Osteoblast (primary cell): Measurements from ENCODE around the gene UGT1A1. TPM values are rescaled to one million over a fixed set of nuclear protein-coding genes. Genes with fewer than 3 reads are reported as not detected.

Source experiments
- DNase-seq: peaks from one replicate; pipeline ENCODE4 v3.0.0; 2011; ENCODE audit warnings: low spot score, mixed read lengths; ENCODE audit not compliant: insufficient read length; ENCODE audit errors: missing footprints
- H2AFZ ChIP-seq: 2 replicates; pipeline ENCODE4 v1.6.0; 2011; ENCODE audit warnings: mild to moderate bottlenecking, low read length
- H3K27ac ChIP-seq: 2 replicates; pipeline ENCODE4 v1.5.1; 2011; ENCODE audit warnings: mild to moderate bottlenecking, low read depth, low read length, moderate library complexity
- H3K27me3 ChIP-seq: 2 replicates; pipeline ENCODE4 v1.6.0; 2012; ENCODE audit warnings: mild to moderate bottlenecking, control low read depth, inconsistent platforms, low read length, moderate library complexity; ENCODE audit not compliant: insufficient read depth
- H3K36me3 ChIP-seq: 2 replicates; pipeline ENCODE4 v1.5.1; 2011; ENCODE audit warnings: mild to moderate bottlenecking, low read length, control low read depth, moderate library complexity; ENCODE audit not compliant: insufficient read depth
- H3K4me1 ChIP-seq: 2 replicates; pipeline ENCODE4 v1.5.1; 2011; ENCODE audit warnings: mild to moderate bottlenecking, low read length, control low read depth, moderate library complexity; ENCODE audit not compliant: insufficient read depth
- H3K4me2 ChIP-seq: 2 replicates; pipeline ENCODE4 v1.6.0; 2011; ENCODE audit warnings: mild to moderate bottlenecking, low read length; ENCODE audit not compliant: insufficient read depth
- H3K4me3 ChIP-seq: fragments of 200-600 bp; sonication (generic); 3 replicates; pipeline ENCODE4 v1.5.1; 2012; ENCODE audit warnings: mild to moderate bottlenecking, low read length, inconsistent platforms; ENCODE audit not compliant: insufficient read depth
- H3K79me2 ChIP-seq: 2 replicates; pipeline ENCODE4 v1.6.0; 2012; ENCODE audit warnings: mild to moderate bottlenecking, low read length, control low read depth, inconsistent platforms; ENCODE audit not compliant: insufficient read depth
- H3K9me3 ChIP-seq: 2 replicates; pipeline ENCODE4 v1.5.1; 2011; ENCODE audit warnings: low read depth, low read length, control low read depth
- H4K20me1 ChIP-seq: 2 replicates; pipeline ENCODE4 v1.6.0; 2012; ENCODE audit warnings: mild to moderate bottlenecking, low read length, control low read depth; ENCODE audit not compliant: insufficient read depth
- CTCF ChIP-seq: IDR thresholded peaks from 2 replicates; pipeline ENCODE4 v1.5.1; 2011; ENCODE audit warnings: mild to moderate bottlenecking, low read depth, low read length, moderate library complexity; ENCODE audit errors: extremely low read depth
- total RNA-seq: library from RNA; depleted of rRNA; stranded (reverse); fragments of >200 nt; gene quantifications from 2 replicates; pipeline ENCODE4 v1.2.3, GENCODE V29; 2012

The UGT1A1 gene
- total RNA-seq, 1 donor, result not detected

- H3K9me3 ChIP-seq, result no peaks in the 10 kb centered on the region
- H2AFZ ChIP-seq, result no peak overlapping the region
- no peak overlapping the region for H3K4me2 ChIP-seq
- no peak overlapping the region for H3K27ac ChIP-seq
- no peak overlapping the region for H3K4me3 ChIP-seq
- TF ChIP-seq CTCF, result no peak
- no peaks in the 10 kb centered on the region for H3K79me2 ChIP-seq
- no peaks in the 10 kb centered on the region for H4K20me1 ChIP-seq
- peaks cover 20% of the 10 kb centered on the region for H3K4me1 ChIP-seq
- no peaks in the 10 kb centered on the region for H3K36me3 ChIP-seq
- no peaks in the 10 kb centered on the region for H3K27me3 ChIP-seq
- no peak for DNase-seq
Measured at GRCh38 chr2:233766416-233766815, 6.3 kb downstream of the UGT1A1 start.

GRCh38 chr2:233768076-233768475 is 8.0 kb downstream of the UGT1A1 start:
- H4K20me1 ChIP-seq, result no peaks in the 10 kb centered on the region
- TF ChIP-seq CTCF, result no peak
- peaks cover 16% of the 10 kb centered on the region for H3K4me1 ChIP-seq

GRCh38 chr2:233769260-233769659 is 9.2 kb downstream of the UGT1A1 start:
- Histone ChIP-seq H2AFZ (no peak overlapping the region), H4K20me1 (no peaks in the 10 kb centered on the region), H3K36me3 (no peaks in the 10 kb centered on the region), H3K4me3 (no peak overlapping the region), H3K4me2 (no peak overlapping the region), H3K9me3 (no peaks in the 10 kb centered on the region), H3K4me1 (peaks cover 6% of the 10 kb centered on the region), H3K27me3 (no peaks in the 10 kb centered on the region), H3K27ac (no peak overlapping the region), H3K79me2 (no peaks in the 10 kb centered on the region)
- DNase-seq, result no peak
- no peak for TF ChIP-seq CTCF

More at GRCh38 chr2:233768076-233768475, 8.0 kb downstream of the UGT1A1 start:
- Histone ChIP-seq H3K27me3 (no peaks in the 10 kb centered on the region), H3K4me3 (no peak overlapping the region), H3K79me2 (no peaks in the 10 kb centered on the region), H3K36me3 (no peaks in the 10 kb centered on the region), H3K9me3 (no peaks in the 10 kb centered on the region), H3K27ac (no peak overlapping the region), H3K4me2 (no peak overlapping the region), H2AFZ (no peak overlapping the region)
- DNase-seq, result no peak

- H3K36me3 ChIP-seq, result no peaks in the 10 kb centered on the region
- no peaks in the 10 kb centered on the region for H4K20me1 ChIP-seq
- H3K27me3 ChIP-seq, result no peaks in the 10 kb centered on the region
- peaks cover 3% of the 10 kb centered on the region for H3K9me3 ChIP-seq
- no peak overlapping the region for H3K4me3 ChIP-seq
- no peaks in the 10 kb centered on the region for H3K4me1 ChIP-seq
- no peak for TF ChIP-seq CTCF
- no peak overlapping the region for H3K4me2 ChIP-seq
- H2AFZ ChIP-seq, result no peak overlapping the region
- no peak for DNase-seq
- H3K27ac ChIP-seq, result no peak overlapping the region
- H3K79me2 ChIP-seq, result no peaks in the 10 kb centered on the region
Measured at GRCh38 chr2:233772153-233772552, 12.1 kb downstream of the UGT1A1 start.
